ENCODE results near the gene KLHDC7A.

DNA sequence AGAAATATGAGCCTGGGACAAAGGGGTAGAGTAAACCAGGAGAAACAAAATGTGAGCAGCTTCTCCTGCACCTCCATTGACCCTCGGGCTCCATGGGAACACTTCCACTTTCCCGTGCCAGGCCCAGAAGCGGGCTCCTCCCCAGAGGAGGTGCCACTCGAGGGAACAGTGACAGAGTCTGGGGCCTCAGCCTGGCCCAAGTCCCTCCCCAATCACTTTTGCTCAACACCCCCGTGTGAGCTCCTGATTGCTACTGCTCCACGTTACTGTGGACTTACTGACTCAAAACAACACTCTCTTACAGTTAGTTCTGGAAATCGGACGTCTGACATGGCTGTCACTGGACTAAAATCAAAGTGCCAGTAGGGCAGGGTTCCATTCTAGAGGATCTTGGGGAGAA, 17.7 kb upstream of the KLHDC7A start:
- no peak for TF ChIP-seq FOXA1 (IDR thresholded peaks at IDR 0.05)
- TF ChIP-seq SP1 (IDR thresholded peaks at IDR 0.05), result no peak
- no peak for TF ChIP-seq PKNOX1 (IDR thresholded peaks at IDR 0.05)
- no peak for TF ChIP-seq TARDBP (IDR thresholded peaks at IDR 0.05)
- TF ChIP-seq NFRKB (IDR thresholded peaks at IDR 0.05), result no peak
